ENCODE results near the gene HJV.

HJV gene

DNA sequence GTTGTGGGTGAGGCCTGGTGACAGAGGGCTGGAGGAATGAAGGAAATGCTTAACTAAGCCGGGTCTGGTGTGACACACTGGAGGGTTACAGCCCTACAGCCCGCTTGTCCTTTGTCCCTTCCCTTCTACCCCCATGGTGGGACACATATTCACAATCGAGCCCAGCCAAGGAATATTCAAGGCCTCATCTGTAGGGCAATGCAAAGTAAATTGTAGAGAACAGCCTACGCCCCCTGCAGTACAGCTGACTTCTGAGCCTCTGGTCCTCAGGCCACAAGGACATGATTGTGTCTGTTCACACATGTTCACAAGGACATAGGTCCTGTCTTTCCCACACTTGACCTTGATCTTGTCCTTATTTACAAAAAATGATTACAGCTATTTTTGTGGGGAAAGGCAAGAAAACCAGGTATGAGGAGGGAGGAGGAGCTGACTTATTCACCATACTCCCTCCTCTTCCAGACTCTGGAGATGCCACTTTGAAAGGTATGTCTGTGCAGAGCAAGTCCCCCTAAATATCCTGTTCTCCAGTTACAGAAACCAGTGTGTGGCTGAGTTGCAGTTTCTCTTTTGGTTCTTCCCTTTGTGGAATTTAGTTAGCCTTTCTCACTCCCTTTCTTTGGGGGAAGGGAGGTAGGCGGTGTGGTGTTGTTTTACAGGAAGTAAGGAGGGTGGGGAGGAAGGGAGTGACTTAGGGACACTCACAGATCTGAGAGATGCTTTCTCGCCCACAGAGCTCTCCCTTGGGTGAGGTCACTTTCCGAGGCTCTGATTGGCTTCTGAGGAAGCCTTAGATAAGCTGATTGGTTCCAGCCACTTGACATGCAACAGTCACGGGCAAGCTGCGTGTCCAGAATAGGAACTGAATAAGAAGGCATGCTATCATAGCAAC lies 42.4 kb downstream of the HJV start (continued):
- TF ChIP-seq, protein P1, sequence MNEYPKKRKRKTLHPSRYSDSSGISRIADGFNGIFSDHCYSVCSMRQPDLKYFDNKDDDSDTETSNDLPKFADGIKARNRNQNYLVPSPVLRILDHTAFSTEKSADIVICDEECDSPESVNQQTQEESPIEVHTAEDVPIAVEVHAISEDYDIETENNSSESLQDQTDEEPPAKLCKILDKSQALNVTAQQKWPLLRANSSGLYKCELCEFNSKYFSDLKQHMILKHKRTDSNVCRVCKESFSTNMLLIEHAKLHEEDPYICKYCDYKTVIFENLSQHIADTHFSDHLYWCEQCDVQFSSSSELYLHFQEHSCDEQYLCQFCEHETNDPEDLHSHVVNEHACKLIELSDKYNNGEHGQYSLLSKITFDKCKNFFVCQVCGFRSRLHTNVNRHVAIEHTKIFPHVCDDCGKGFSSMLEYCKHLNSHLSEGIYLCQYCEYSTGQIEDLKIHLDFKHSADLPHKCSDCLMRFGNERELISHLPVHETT (tag by site-specific recombination; IDR thresholded peaks at IDR 0.05) = peak; percentile 42; the same call in 1 of the 2 replicates
- TF ChIP-seq ZNF350 (tag by site-specific recombination; IDR thresholded peaks at IDR 0.05) (no peak), ZBTB17 (tag by site-specific recombination; IDR thresholded peaks at IDR 0.05) (peak; percentile 90), ZNF23 (tag by site-specific recombination; IDR thresholded peaks at IDR 0.05; ENCODE audit: borderline replicate concordance) (no peak), ZNF548 (tag by site-specific recombination; IDR thresholded peaks at IDR 0.05) (no peak), KLF9 (tag by site-specific recombination; IDR thresholded peaks at IDR 0.05; ENCODE audit: low read depth) (peak; percentile 58), ZNF626 (tag by site-specific recombination; IDR thresholded peaks at IDR 0.05) (no peak), ZNF202 (tag by site-specific recombination; IDR thresholded peaks at IDR 0.05; ENCODE audit: borderline replicate concordance) (no peak), KLF17 (tag by site-specific recombination; IDR thresholded peaks at IDR 0.05) (peak; percentile 86), ZFP3 (tag by site-specific recombination; IDR thresholded peaks at IDR 0.05; ENCODE audit: low read depth) (no peak), ZNF2 (tag by site-specific recombination; IDR thresholded peaks at IDR 0.05) (peak; percentile 53), KLF1 (tag by site-specific recombination; IDR thresholded peaks at IDR 0.05) (peak; percentile 95), OSR2 (tag by site-specific recombination; IDR thresholded peaks at IDR 0.05) (peak; percentile 51), HIC1 (tag by site-specific recombination; IDR thresholded peaks at IDR 0.05) (no peak), ZNF10 (tag by site-specific recombination; IDR thresholded peaks at IDR 0.05) (peak; percentile 9; the same call in 1 of the 2 replicates), ZFHX2 (tag by site-specific recombination; conservative IDR thresholded peaks at IDR 0.05) (peak; percentile 94), AEBP2 (tag by site-specific recombination; IDR thresholded peaks at IDR 0.05; ENCODE audit: borderline replicate concordance) (no peak), HOXC10 (CRISPR knock-in tag; IDR thresholded peaks at IDR 0.05) (no peak), ZNF707 (tag by site-specific recombination; IDR thresholded peaks at IDR 0.05) (no peak), ZNF311 (tag by site-specific recombination; IDR thresholded peaks at IDR 0.05; ENCODE audit: borderline replicate concordance) (no peak), SP3 (tag by site-specific recombination; IDR thresholded peaks at IDR 0.05) (peak; percentile 83), PBX3 (CRISPR knock-in tag; IDR thresholded peaks at IDR 0.05) (no peak), WT1 (tag by site-specific recombination; IDR thresholded peaks at IDR 0.05) (peak; percentile 100), MEIS1 (CRISPR knock-in tag; IDR thresholded peaks at IDR 0.05; ENCODE audit: borderline replicate concordance) (no peak), EGR2 (tag by site-specific recombination; IDR thresholded peaks at IDR 0.05; ENCODE audit: low read depth) (peak; percentile 91), ZNF121 (tag by site-specific recombination; IDR thresholded peaks at IDR 0.05) (no peak)
- TF ChIP-seq, protein P2, sequence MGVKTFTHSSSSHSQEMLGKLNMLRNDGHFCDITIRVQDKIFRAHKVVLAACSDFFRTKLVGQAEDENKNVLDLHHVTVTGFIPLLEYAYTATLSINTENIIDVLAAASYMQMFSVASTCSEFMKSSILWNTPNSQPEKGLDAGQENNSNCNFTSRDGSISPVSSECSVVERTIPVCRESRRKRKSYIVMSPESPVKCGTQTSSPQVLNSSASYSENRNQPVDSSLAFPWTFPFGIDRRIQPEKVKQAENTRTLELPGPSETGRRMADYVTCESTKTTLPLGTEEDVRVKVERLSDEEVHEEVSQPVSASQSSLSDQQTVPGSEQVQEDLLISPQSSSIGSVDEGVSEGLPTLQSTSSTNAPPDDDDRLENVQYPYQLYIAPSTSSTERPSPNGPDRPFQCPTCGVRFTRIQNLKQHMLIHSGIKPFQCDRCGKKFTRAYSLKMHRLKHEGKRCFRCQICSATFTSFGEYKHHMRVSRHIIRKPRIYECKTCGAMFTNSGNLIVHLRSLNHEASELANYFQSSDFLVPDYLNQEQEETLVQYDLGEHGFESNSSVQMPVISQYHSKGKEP (tag by site-specific recombination; IDR thresholded peaks at IDR 0.05) = 0 out of 2 replicates have a peak, but pooled peaks have one; percentile 40
- TF ChIP-seq, protein P3, sequence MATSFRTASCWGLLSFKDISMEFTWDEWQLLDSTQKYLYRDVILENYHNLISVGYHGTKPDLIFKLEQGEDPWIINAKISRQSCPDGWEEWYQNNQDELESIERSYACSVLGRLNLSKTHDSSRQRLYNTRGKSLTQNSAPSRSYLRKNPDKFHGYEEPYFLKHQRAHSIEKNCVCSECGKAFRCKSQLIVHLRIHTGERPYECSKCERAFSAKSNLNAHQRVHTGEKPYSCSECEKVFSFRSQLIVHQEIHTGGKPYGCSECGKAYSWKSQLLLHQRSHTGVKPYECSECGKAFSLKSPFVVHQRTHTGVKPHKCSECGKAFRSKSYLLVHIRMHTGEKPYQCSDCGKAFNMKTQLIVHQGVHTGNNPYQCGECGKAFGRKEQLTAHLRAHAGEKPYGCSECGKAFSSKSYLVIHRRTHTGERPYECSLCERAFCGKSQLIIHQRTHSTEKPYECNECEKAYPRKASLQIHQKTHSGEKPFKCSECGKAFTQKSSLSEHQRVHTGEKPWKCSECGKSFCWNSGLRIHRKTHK (tag by site-specific recombination; IDR thresholded peaks at IDR 0.05) = no peak; the same call in 1 of the 2 replicates
